ENCODE data around the gene GAS2L1. TPM values are rescaled to one million over a fixed set of nuclear protein-coding genes. Genes with fewer than 3 reads are reported as not detected.

Gene GAS2L1
- total RNA-seq, 1 experiment from 2014 or later: 29.4 TPM

GRCh38 chr22:29300467-29300806, 6.0 kb upstream of the GAS2L1 start:
- H3K9ac ChIP-seq (ENCODE audit: low read length): no peak overlapping the region
- BruUV-seq (replicated peaks): no TSS peak
- H4K20me1 ChIP-seq (ENCODE audit: insufficient read depth): peaks cover 15% of the 10 kb centered on the region; the same call in 1 of the 2 replicates
- RAD21 ChIA-PET (ENCODE audit: low non-redundant PET in 1 of 2, low total read pairs in 2 of 2, uncharacterized antibody in 2 of 2, unreplicated experiment in 2 of 2): no interaction called here
- H3K36me3 ChIP-seq (ENCODE audit: control insufficient read depth in 1 of 2, insufficient read depth in 2 of 2, low read length in 2 of 2): peaks cover 39 to 46% of the 10 kb centered on the region in 2 experiments
- TF ChIP-seq ZNF274 (IDR thresholded peaks at IDR 0.05; ENCODE audit: low read depth, low read length) (no peak), POLR2AphosphoS5 (IDR thresholded peaks at IDR 0.05; ENCODE audit: low read depth, low read length) (0 out of 2 replicates have a peak, but pooled peaks have one; percentile 25)
- H3K9me3 ChIP-seq (ENCODE audit: control insufficient read depth in 1 of 2, insufficient read depth in 1 of 2, low read depth in 1 of 2, low read length in 2 of 2): no peaks in the 10 kb centered on the region
- H3K27me3 ChIP-seq (ENCODE audit: insufficient read depth, low read length): no peaks in the 10 kb centered on the region
- no peak overlapping the region for H3K4me2 ChIP-seq (ENCODE audit: low read length)
- H3K4me1 ChIP-seq (ENCODE audit: control insufficient read depth in 1 of 2, insufficient read depth in 2 of 2, low read length in 2 of 2): peaks cover 13 to 17% of the 10 kb centered on the region in 2 experiments
- H2AFZ ChIP-seq (ENCODE audit: low read depth, low read length, poor library complexity, severe bottlenecking): no peak overlapping the region
- no peak for DNase-seq (ENCODE audit: low read depth, low spot score)
- intact Hi-C loops (cut with micrococcal nuclease): no loop called here
- no peak for ATAC-seq
- peaks cover 11% of the 10 kb centered on the region for H3K79me2 ChIP-seq (ENCODE audit: insufficient read depth, low read length)
- no peak overlapping the region for H3K27ac ChIP-seq (ENCODE audit: low read depth, low read length)
- CTCF ChIA-PET: interaction anchor here (0.7 kb wide), 1 partner anchor 144 kb away, joined by 3 read pairs; no protein-coding TSS in a partner anchor
- no peaks in the 10 kb centered on the region for H3K9me2 ChIP-seq (ENCODE audit: insufficient read depth)
- POLR2A ChIA-PET: no interaction called here
- H3K4me3 ChIP-seq (replicated peaks in 1 of 2; ENCODE audit: low read depth in 1 of 2, low read length in 2 of 2): no peak overlapping the region

- ChIA-PET POLR2A (no interaction called here), CTCF (no interaction called here)
Observed at GRCh38 chr22:29300807-29301601, 5.4 kb upstream of the GAS2L1 start.

More at GRCh38 chr22:29300807-29301601, 5.4 kb upstream of the GAS2L1 start:
- RAD21 ChIA-PET (ENCODE audit: low non-redundant PET in 1 of 2, low total read pairs in 2 of 2, uncharacterized antibody in 2 of 2, unreplicated experiment in 2 of 2): no interaction called here
- TF ChIP-seq SRF (IDR thresholded peaks at IDR 0.05; ENCODE audit: low read depth) (no peak), EZH2 (IDR thresholded peaks at IDR 0.05) (no peak), SIN3A (IDR thresholded peaks at IDR 0.05; ENCODE audit: low read depth) (no peak), POLR2AphosphoS5 (IDR thresholded peaks at IDR 0.05; ENCODE audit: low read depth, low read length) (peak; percentile 18; the same call in 1 of the 2 replicates), CTCF (IDR thresholded peaks at IDR 0.05 in 2 of 3, conservative IDR thresholded peaks at IDR 0.05 in 1 of 3; ENCODE audit: borderline replicate concordance in 1 of 3, insufficient read depth in 1 of 3, low read depth in 2 of 3, low read length in 2 of 3) (no peak)
- no peaks in the 10 kb centered on the region for H3K9me3 ChIP-seq (ENCODE audit: control insufficient read depth in 1 of 2, insufficient read depth in 1 of 2, low read depth in 1 of 2, low read length in 2 of 2)
- H3K9me2 ChIP-seq (ENCODE audit: insufficient read depth): no peaks in the 10 kb centered on the region
- peaks cover 33 to 40% of the 10 kb centered on the region in 2 experiments for H3K36me3 ChIP-seq (ENCODE audit: control insufficient read depth in 1 of 2, insufficient read depth in 2 of 2, low read length in 2 of 2)
- peaks cover 19 to 22% of the 10 kb centered on the region in 2 experiments for H3K4me1 ChIP-seq (ENCODE audit: control insufficient read depth in 1 of 2, insufficient read depth in 2 of 2, low read length in 2 of 2)
- no peak overlapping the region for H3K4me2 ChIP-seq (ENCODE audit: low read length)
- H2AFZ ChIP-seq (ENCODE audit: low read depth, low read length, poor library complexity, severe bottlenecking): no peak overlapping the region
- H3K9ac ChIP-seq (ENCODE audit: low read length): no peak overlapping the region
- no peaks in the 10 kb centered on the region for H3K27me3 ChIP-seq (ENCODE audit: insufficient read depth, low read length)
- peak; percentile 17; the same call in 1 of the 2 replicates for ATAC-seq
- H3K27ac ChIP-seq (ENCODE audit: low read depth, low read length): peak overlapping the region; percentile 20; the same call in 1 of the 2 replicates
- peaks cover 5% of the 10 kb centered on the region for H3K79me2 ChIP-seq (ENCODE audit: insufficient read depth, low read length)
- intact Hi-C loops (cut with micrococcal nuclease): no loop called here
- H4K20me1 ChIP-seq (ENCODE audit: insufficient read depth): peaks cover 12% of the 10 kb centered on the region; the same call in 1 of the 2 replicates
- H3K4me3 ChIP-seq (replicated peaks in 1 of 2; ENCODE audit: low read depth in 1 of 2, low read length in 2 of 2): no peak overlapping the region
- no peak for DNase-seq (ENCODE audit: low read depth, low spot score)
- no TSS peak for BruUV-seq (replicated peaks)
